H1 (cell line): ENCODE results near the gene TENT4A. TPM values are rescaled to one million over a fixed set of nuclear protein-coding genes. Genes with fewer than 3 reads are reported as not detected.
A peak's percentile ranks its signal among the peaks of the same experiment; 100 is the strongest.

ENCODE experiments used
- CTCF ChIA-PET: fragments of 300-600 bp; sonication (Branson Sonifier 250); formaldehyde crosslinking; loops from one replicate; lab custom pipeline; 2021; ENCODE audit not compliant: partially characterized antibody; lab: Charles Lee
- POLR2A ChIA-PET: fragments of 300-600 bp; sonication (Branson Sonifier 250); formaldehyde crosslinking; loops from one replicate; lab custom pipeline; 2021; ENCODE audit warnings: inconsistent platforms; ENCODE audit not compliant: partially characterized antibody; lab: Charles Lee
- DNase-seq, 2 experiments: peaks; one replicate each; pipeline versions ENCODE4 v3.0.0 to v3.0.0-alpha.2; 2010 to 2022; ENCODE audit warnings: low spot score in 2 of 2, low read depth in 1 of 2, mixed read lengths in 1 of 2
- FAIRE-seq: peaks from 2 replicates; lab custom pipeline; 2011; peaks lifted over from hg19 to GRCh38; lab: Jason Lieb, UNC
- H2AFZ ChIP-seq: 2 replicates; pipeline ENCODE4 v1.8.1; 2012; ENCODE audit warnings: low read length, inconsistent platforms
- H2AK5ac ChIP-seq: 2 replicates; pipeline ENCODE4 v1.6.1; 2013; ENCODE audit warnings: low read depth, low read length
- H2BK120ac ChIP-seq: replicated peaks from 2 replicates; pipeline ENCODE3; 2013; ENCODE audit warnings: low read depth, low read length, inconsistent platforms
- H2BK12ac ChIP-seq: 2 replicates; pipeline ENCODE4 v1.6.1; 2013; ENCODE audit warnings: low read depth, low read length
- H2BK15ac ChIP-seq: 2 replicates; pipeline ENCODE4 v1.6.1; 2013; ENCODE audit warnings: low read length
- H2BK20ac ChIP-seq: 2 replicates; pipeline ENCODE4 v1.6.1; 2013; ENCODE audit warnings: low read length
- H2BK5ac ChIP-seq: 2 replicates; pipeline ENCODE4 v1.6.1; 2013; ENCODE audit warnings: low read depth, low read length
- H3K14ac ChIP-seq: 2 replicates; pipeline ENCODE4 v1.6.1; 2013; ENCODE audit warnings: inconsistent platforms; ENCODE audit not compliant: insufficient read length
- H3K18ac ChIP-seq: 2 replicates; pipeline ENCODE4 v1.6.1; 2013; ENCODE audit warnings: low read length; ENCODE audit errors: extremely low read depth
- H3K23ac ChIP-seq: 2 replicates; pipeline ENCODE4 v1.6.1; 2013; ENCODE audit warnings: inconsistent platforms; ENCODE audit not compliant: insufficient read length
- H3K23me2 ChIP-seq: 2 replicates; pipeline ENCODE4 v1.6.1; 2013; ENCODE audit warnings: low read depth, low read length
- H3K27ac ChIP-seq: 2 replicates; pipeline ENCODE4 v1.6.1; 2011; ENCODE audit warnings: low read depth, low read length, inconsistent platforms
- H3K27me3 ChIP-seq, 4 experiments: replicated peaks in 1 of 4; 1 replicate in 1 of 4; 2 replicates in 3 of 4; pipeline versions ENCODE4 v1.6.1 to v1.8.1; 2011 to 2013; ENCODE audit warnings: low read length in 3 of 4, mild to moderate bottlenecking in 3 of 4, inconsistent platforms in 2 of 4, mixed read lengths in 2 of 4, moderate library complexity in 1 of 4; ENCODE audit not compliant: control insufficient read depth in 3 of 4, insufficient read depth in 3 of 4; ENCODE audit errors: extremely low read depth in 1 of 4
- H3K36me3 ChIP-seq, 4 experiments: 2 replicates each; pipeline versions ENCODE4 v1.6.1 to v1.8.1; 2011 to 2013; ENCODE audit warnings: mild to moderate bottlenecking in 4 of 4, low read length in 3 of 4, moderate library complexity in 2 of 4, control low read depth in 1 of 4, inconsistent platforms in 1 of 4; ENCODE audit not compliant: insufficient read depth in 4 of 4, control insufficient read depth in 2 of 4
- H3K4ac ChIP-seq: replicated peaks from 2 replicates; pipeline ENCODE3; 2013; ENCODE audit warnings: low read length, low read depth, mixed read lengths, inconsistent platforms; ENCODE audit not compliant: insufficient read length
- H3K4me1 ChIP-seq, 4 experiments: replicated peaks in 1 of 4; 1 replicate in 1 of 4; 2 replicates in 3 of 4; pipeline versions ENCODE4 v1.6.1 to v1.8.1; 2011 to 2013; ENCODE audit warnings: low read length in 3 of 4, inconsistent platforms in 2 of 4, mixed read lengths in 1 of 4; ENCODE audit not compliant: insufficient read depth in 4 of 4, control insufficient read depth in 3 of 4
- H3K4me2 ChIP-seq, 2 experiments: 2 replicates each; pipeline versions ENCODE4 v1.6.1 to v1.8.1; 2011 to 2013; ENCODE audit warnings: low read depth in 2 of 2, low read length in 2 of 2, control low read depth in 1 of 2, inconsistent platforms in 1 of 2, mild to moderate bottlenecking in 1 of 2; ENCODE audit not compliant: insufficient read depth in 1 of 2
- H3K4me3 ChIP-seq, 4 experiments: fragments of 200-600, 300-600 bp in 1 of 4; sonication (generic), shearing (Covaris generic), sonication (Bioruptor Twin) in 1 of 4; 2 replicates each; pipeline versions ENCODE4 v1.5.1 to v1.8.1; 2011 to 2016; ENCODE audit warnings: low read length in 4 of 4, low read depth in 3 of 4, control low read depth in 2 of 4, inconsistent platforms in 2 of 4, mild to moderate bottlenecking in 2 of 4, mixed read lengths in 1 of 4, moderate library complexity in 1 of 4; ENCODE audit not compliant: insufficient read depth in 2 of 4; ENCODE audit errors: extremely low read depth in 1 of 4
- H3K56ac ChIP-seq: replicated peaks from 2 replicates; pipeline ENCODE3; 2013; ENCODE audit warnings: low read depth, mild to moderate bottlenecking, mixed read lengths, low read length, inconsistent platforms; ENCODE audit not compliant: insufficient read length
- H3K79me1 ChIP-seq: 2 replicates; pipeline ENCODE4 v1.6.1; 2013; ENCODE audit warnings: low read depth, low read length, control low read depth
- H3K79me2 ChIP-seq, 2 experiments: 2 replicates each; pipeline versions ENCODE4 v1.6.1 to v1.8.1; 2012 to 2013; ENCODE audit warnings: low read length in 2 of 2, mild to moderate bottlenecking in 2 of 2, inconsistent platforms in 1 of 2; ENCODE audit not compliant: insufficient read depth in 2 of 2, control insufficient read depth in 1 of 2
- H3K9ac ChIP-seq, 4 experiments: replicated peaks in 1 of 4; 1 replicate in 1 of 4; 2 replicates in 3 of 4; pipeline versions ENCODE4 v1.6.1 to v1.8.1; 2011 to 2013; ENCODE audit warnings: low read depth in 3 of 4, low read length in 3 of 4, control low read depth in 2 of 4, mild to moderate bottlenecking in 2 of 4, moderate library complexity in 2 of 4, inconsistent platforms in 1 of 4; ENCODE audit errors: extremely low read depth in 1 of 4
- H3K9me3 ChIP-seq, 2 experiments: 2 replicates each; pipeline versions ENCODE4 v1.6.1 to v1.8.1; 2012 to 2013; ENCODE audit warnings: mild to moderate bottlenecking in 2 of 2, moderate library complexity in 2 of 2, control low read depth in 1 of 2, inconsistent platforms in 1 of 2, low read depth in 1 of 2, low read length in 1 of 2, mixed read lengths in 1 of 2; ENCODE audit not compliant: insufficient read depth in 2 of 2
- H4K20me1 ChIP-seq, 2 experiments: replicated peaks in 1 of 2; 2 replicates each; pipeline versions ENCODE3 to v1.8.1; 2011 to 2013; ENCODE audit warnings: inconsistent platforms in 2 of 2, low read length in 2 of 2, mild to moderate bottlenecking in 1 of 2; ENCODE audit not compliant: insufficient read depth in 2 of 2, control insufficient read depth in 1 of 2
- H4K5ac ChIP-seq: 2 replicates; pipeline ENCODE4 v1.6.1; 2013; ENCODE audit warnings: low read length, low read depth, mixed read lengths, inconsistent platforms; ENCODE audit not compliant: insufficient read length
- H4K8ac ChIP-seq: 2 replicates; pipeline ENCODE4 v1.8.0; 2013; ENCODE audit warnings: mild to moderate bottlenecking, moderate library complexity, low read length, inconsistent platforms; ENCODE audit not compliant: insufficient read depth; ENCODE audit errors: extremely low read depth
- H4K91ac ChIP-seq: replicated peaks from 2 replicates; pipeline ENCODE3; 2013; ENCODE audit warnings: low read length, mixed read lengths, inconsistent platforms; ENCODE audit not compliant: insufficient read length
- BCL11A ChIP-seq, 2 experiments: IDR thresholded peaks; one replicate each; pipeline ENCODE4 v1.6.1; 2011; ENCODE audit warnings: low read depth in 2 of 2, low read length in 2 of 2, mild to moderate bottlenecking in 2 of 2
- CBX8 ChIP-seq: fragments of 300-800, 300-1000 bp; sonication (generic); IDR thresholded peaks from 2 replicates; pipeline ENCODE4 v1.7.1; 2016; ENCODE audit warnings: low read depth, low read length, borderline replicate concordance
- CREB1 ChIP-seq: IDR thresholded peaks from 2 replicates; pipeline ENCODE4 v1.6.1; 2012; ENCODE audit warnings: inconsistent platforms
- NRF1 ChIP-seq: IDR thresholded peaks from 2 replicates; pipeline ENCODE4 v1.6.1; 2011; ENCODE audit warnings: mild to moderate bottlenecking, low read depth, low read length, improper control_type of control experiment
- PHF8 ChIP-seq: fragments of 200-600 bp; sonication (generic); conservative IDR thresholded peaks from 2 replicates; pipeline ENCODE4 v1.7.1; 2012; ENCODE audit warnings: low read depth, mild to moderate bottlenecking, inconsistent platforms, low read length, moderate library complexity
- POLR2AphosphoS5 ChIP-seq: IDR thresholded peaks from 2 replicates; pipeline ENCODE4 v1.6.1; 2011; ENCODE audit warnings: low read depth, low read length
- SUZ12 ChIP-seq: fragments of 200-600 bp; sonication (generic); IDR thresholded peaks from 2 replicates; pipeline ENCODE4 v1.6.1; 2012; ENCODE audit warnings: mild to moderate bottlenecking, inconsistent platforms, low read length, moderate library complexity, mixed read lengths
- TBP ChIP-seq: IDR thresholded peaks from 2 replicates; pipeline ENCODE4 v1.6.1; 2011; ENCODE audit warnings: low read depth, low read length, improper control_type of control experiment
- WGBS, 2 experiments: shearing (Covaris generic) in 1 of 2; methylation state at CpG; one replicate each; pipeline versions ENCODE4 v1.1.6 to v1.1.7; 2013 to 2015; ENCODE audit warnings: low lambda C conversion rate in 2 of 2, mixed read lengths in 2 of 2, inconsistent platforms in 1 of 2, low coverage in 1 of 2, missing lambda C conversion rate in 1 of 2; ENCODE audit not compliant: insufficient replicate concordance in 2 of 2, insufficient coverage in 1 of 2, insufficient read length in 1 of 2; ENCODE audit errors: extremely low coverage in 1 of 2, missing lambda C conversion rate in 1 of 2; 5-methylcytosine and 5-hydroxymethylcytosine counted together
- long read RNA-seq, 2 experiments: library from RNA in 1 of 2; library from capped mRNA in 1 of 2; stranded (forward); transcript quantifications; one replicate each; pipeline ENCODE4 v2.0.0, GENCODE V29; 2021; ENCODE audit warnings: inconsistent platforms in 1 of 2
- polyA minus RNA-seq, 3 experiments: library from RNA; depleted of rRNA, polyadenylated mRNA; stranded (reverse); fragments of >200 nt; gene quantifications; 1 replicate in 2 of 3; 2 replicates in 1 of 3; pipeline ENCODE4 v1.2.3, GENCODE V29; 2011
- polyA plus RNA-seq, 7 experiments: library from polyadenylated mRNA; depleted of rRNA in 3 of 7; stranded (reverse) in 5 of 7; unstranded in 2 of 7; fragments of >200 nt in 5 of 7; fragments of 200-250 nt in 2 of 7; gene quantifications; 1 replicate in 5 of 7; 2 replicates in 1 of 7; 4 replicates in 1 of 7; pipeline versions ENCODE4 v1.2.1 to v1.2.3, GENCODE V29; 2011 to 2013; ENCODE audit warnings: missing spikeins in 2 of 7, mixed read lengths in 2 of 7
- total RNA-seq: library from RNA; stranded (reverse); fragmentation: NEBNext Ultra II Directional; extraction: Animal tissue kit (Norgen Biotek cat#: 25700); gene quantifications from 2 replicates; pipeline ENCODE4 v1.2.1, GENCODE V29; 2021

The TENT4A gene
- total RNA-seq: 22.4 and 25.1 TPM in 2 replicates
- polyA plus RNA-seq (2011; rRNA removed): 8.9 and 11.6 TPM in 2 replicates
- polyA plus RNA-seq (2011; cell fraction: cytosol; rRNA removed): 6.3 TPM
- 46.4 TPM for polyA plus RNA-seq (2011; cell fraction: nucleus; rRNA removed)
- polyA plus RNA-seq (2012, experiment 1 of 2): 17.5 to 20.5 TPM (median 19.2 TPM) in 4 replicates
- 4.8 TPM for polyA plus RNA-seq (2012, experiment 2 of 2)
- 21.0 TPM for polyA plus RNA-seq (2013, experiment 1 of 2)
- 20.5 TPM for polyA plus RNA-seq (2013, experiment 2 of 2)
- 12.4 and 14.3 TPM in 2 replicates for polyA minus RNA-seq (2011; rRNA and poly(A)+ RNA removed)
- polyA minus RNA-seq (2011; cell fraction: cytosol; rRNA and poly(A)+ RNA removed): 13.4 TPM
- polyA minus RNA-seq (2011; cell fraction: nucleus; rRNA and poly(A)+ RNA removed): 30.2 TPM
- long read RNA-seq, experiment 1, full-length matches to known transcripts: 1 of 7 reads
- long read RNA-seq, experiment 1, partial matches to known transcripts: 3 of 7 reads
- long read RNA-seq, experiment 1, other reads (novel, unspliced or antisense): 3 of 7 reads
- long read RNA-seq, experiment 2, partial matches to known transcripts: 0 of 3 reads
- long read RNA-seq, experiment 2, other reads (novel, unspliced or antisense): 3 of 3 reads

DNA sequence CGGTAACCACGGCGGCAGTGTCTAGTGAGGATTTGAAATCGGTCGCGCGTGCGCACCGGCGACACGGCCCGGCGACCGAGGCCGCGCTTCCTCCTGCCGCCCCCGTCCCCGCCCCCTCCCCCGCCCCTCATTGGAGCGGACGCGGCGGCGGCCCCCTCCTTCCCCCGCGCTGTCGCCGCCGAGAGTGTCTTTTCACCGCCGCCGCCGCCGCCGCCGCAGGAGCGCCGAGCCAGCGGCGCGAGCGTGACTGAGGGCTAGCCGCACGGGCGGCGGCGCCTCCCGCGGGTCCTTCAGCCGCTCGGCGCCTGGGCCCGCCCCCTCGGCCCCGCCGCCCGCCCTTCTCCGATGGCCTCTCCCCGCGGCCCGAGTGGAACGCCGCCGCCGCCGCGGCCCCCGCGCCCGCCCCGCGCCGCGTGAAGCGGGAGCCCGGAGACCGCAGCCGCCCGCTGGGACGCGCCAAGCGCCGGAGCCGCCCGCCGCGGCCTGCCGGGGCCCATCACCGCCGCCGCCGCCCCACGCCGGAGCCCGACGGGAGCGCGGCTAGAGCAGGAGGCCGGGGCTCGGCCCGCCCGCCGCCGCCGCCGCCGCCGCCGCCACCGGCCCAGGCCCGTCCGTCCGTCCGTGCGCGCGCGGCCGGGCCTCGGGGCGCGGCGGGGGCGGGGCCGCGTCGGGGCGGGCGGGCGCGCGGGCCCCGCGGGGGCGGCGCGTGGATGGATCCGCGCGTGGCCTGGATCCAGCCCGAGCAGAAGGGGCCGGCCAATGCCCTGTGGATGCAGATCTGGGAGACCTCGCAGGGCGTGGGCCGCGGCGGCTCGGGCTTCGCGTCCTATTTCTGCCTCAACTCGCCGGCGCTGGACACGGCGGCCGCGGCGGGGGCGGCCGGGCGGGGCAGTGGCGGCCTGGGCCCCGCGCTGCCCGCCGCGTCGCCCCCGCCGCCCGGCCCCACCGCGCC, at the start of gene TENT4A:
TSS of gene TENT4A (plus strand) at position 159 of the 952 bp plus-strand sequence. CDS start at position 711, 552 bp downstream.
- H3K23ac ChIP-seq: no peak within 1 kb of the TSS
- H3K18ac ChIP-seq: peak within 1 kb of the TSS; percentile 90; the same call in 1 of the 2 replicates
- H2AK5ac ChIP-seq: no peak within 1 kb of the TSS
- peaks cover 10% of the 10 kb centered on the region for H3K23me2 ChIP-seq
- 3% methylated on average over 8 of the region's 174 CpGs; no CpG with 5 or more reads in 1 of the 2 experiments for WGBS, 2 experiments
- H2BK120ac ChIP-seq: no peak within 1 kb of the TSS
- no peaks in the 10 kb centered on the region for H3K9me3 ChIP-seq
- no peak within 1 kb of the TSS for H3K14ac ChIP-seq
- H3K56ac ChIP-seq: peak within 1 kb of the TSS; percentile 42
- ChIA-PET CTCF (no interaction called here), POLR2A (interaction anchor here (1.0 to 3.9 kb wide), 3 partner anchors 15 to 79 kb away, joined by 3 to 29 read pairs (median 6); partner anchors contain the start of genes NSUN2 and SRD5A1)
- H4K5ac ChIP-seq: peak within 1 kb of the TSS; percentile 34
- peak within 1 kb of the TSS; percentile 91; the same call in 1 of the 2 replicates for H2BK5ac ChIP-seq
- H3K79me1 ChIP-seq: peaks cover 22% of the 10 kb centered on the region
- H2BK20ac ChIP-seq: no peak within 1 kb of the TSS
- FAIRE-seq: no peak
- H3K79me2 ChIP-seq: peaks cover 5 to 40% of the 10 kb centered on the region in 2 experiments
- peak within 1 kb of the TSS; percentile 90; the same call in 1 of the 2 replicates for H2AFZ ChIP-seq
- H3K4ac ChIP-seq: no peak within 1 kb of the TSS
- H3K36me3 ChIP-seq: no peaks in the 10 kb centered on the region
- TF ChIP-seq NRF1 (peak; percentile 43; the same call in 1 of the 2 replicates), TBP (no peak), SUZ12 (no peak), POLR2AphosphoS5 (no peak), CBX8 (no peak), PHF8 (0 out of 2 replicates have a peak, but pooled peaks have one; percentile 2), CREB1 (no peak), BCL11A (IDR thresholded peaks at IDR 0.05; ENCODE audit: low read depth in 2 of 2, low read length in 2 of 2) (no peak)
- TF ChIP-seq, all 59 proteins: peak for 2
- Histone ChIP-seq H3K9ac (peak within 1 kb of the TSS; percentile 45 to 78 (median 62)), H3K27me3 (peaks cover 0 to 3% (median 0%) of the 10 kb centered on the region in 4 experiments; a peak in 3 of 7 replicates), H4K8ac (peak within 1 kb of the TSS; percentile 77), H4K91ac (peak within 1 kb of the TSS; percentile 62), H3K27ac (peak within 1 kb of the TSS; percentile 62; the same call in 1 of the 2 replicates), H3K4me1 (peaks cover 0 to 12% (median 5%) of the 10 kb centered on the region in 4 experiments; a peak in 5 of 7 replicates), H2BK15ac (0 out of 2 replicates have a peak within 1 kb of the TSS, but pooled peaks have one; percentile 61), H3K4me2 (peak within 1 kb of the TSS; percentile 86 to 92), H4K20me1 (peaks cover 16 to 30% of the 10 kb centered on the region in 2 experiments), H2BK12ac (0 out of 2 replicates have a peak within 1 kb of the TSS, but pooled peaks have one; percentile 50), H3K4me3 (peak within 1 kb of the TSS; percentile 67 to 84 (median 70))
- DNase-seq: peak in 1 of 2 experiments; percentile 55
